ENCODE measurements around the gene PPARG. TPM values are rescaled to one million over a fixed set of nuclear protein-coding genes. Genes with fewer than 3 reads are reported as not detected.

PPARG gene
- total and polyA plus RNA-seq, 9 donors: 12.8 to 53.6 (median 32.4) TPM

- Histone ChIP-seq H3K4me3 (no peak overlapping the region), H3K36me3 (no peaks in the 10 kb centered on the region), H3K27ac (peak overlapping the region in 1 of 2 donors; percentile 21), H3K4me1 (ENCODE audit: insufficient read depth) (peaks cover 8% of the 10 kb centered on the region), H3K9me3 (no peaks in the 10 kb centered on the region), H3K27me3 (no peaks in the 10 kb centered on the region)
- WGBS, 3 donors: 71 to 88% (median 84%) methylated on average over 9 of the region's 9 CpGs
- intact Hi-C loops (cut with DNase I): no loop called here
- TF ChIP-seq POLR2A (IDR thresholded peaks at IDR 0.05) (no peak), CTCF (IDR thresholded peaks at IDR 0.05) (no peak), EP300 (IDR thresholded peaks at IDR 0.05) (no peak)
- peak in 1 of 5 donors; percentile 18 for DNase-seq
Measured at GRCh38 chr3:12292770-12293169, 3.9 kb downstream of the PPARG start.

- intact Hi-C loops (cut with DNase I): no loop called here
- Histone ChIP-seq H3K9me3 (no peaks in the 10 kb centered on the region), H3K4me3 (no peak overlapping the region), H3K27me3 (no peaks in the 10 kb centered on the region), H3K36me3 (no peaks in the 10 kb centered on the region), H3K4me1 (ENCODE audit: insufficient read depth) (peaks cover 8% of the 10 kb centered on the region), H3K27ac (no peak overlapping the region)
- DNase-seq: no peak
- TF ChIP-seq CTCF (IDR thresholded peaks at IDR 0.05): no peak
- TF ChIP-seq EP300 (IDR thresholded peaks at IDR 0.05): no peak
- TF ChIP-seq POLR2A (IDR thresholded peaks at IDR 0.05): no peak
- WGBS, 3 donors: 86 to 88% (median 87%) methylated on average over 6 of the region's 6 CpGs
Measured at GRCh38 chr3:12294885-12295580, 6.2 kb downstream of the PPARG start.

- no peak overlapping the region for H3K27ac ChIP-seq
- no peaks in the 10 kb centered on the region for H3K9me3 ChIP-seq
- WGBS, 3 donors: 91 to 96% (median 93%) methylated on average over 4 of the region's 4 CpGs
- intact Hi-C loops (cut with DNase I): no loop called here
- no peaks in the 10 kb centered on the region for H3K36me3 ChIP-seq
- peaks cover 10% of the 10 kb centered on the region for H3K4me1 ChIP-seq (ENCODE audit: insufficient read depth)
- no peak overlapping the region for H3K4me3 ChIP-seq
- DNase-seq: no peak
- no peaks in the 10 kb centered on the region for H3K27me3 ChIP-seq
- TF ChIP-seq POLR2A (IDR thresholded peaks at IDR 0.05) (no peak), CTCF (IDR thresholded peaks at IDR 0.05) (no peak), EP300 (IDR thresholded peaks at IDR 0.05) (no peak)
Measured at GRCh38 chr3:12296511-12296910, 7.6 kb downstream of the PPARG start.

- Histone ChIP-seq H3K4me1 (ENCODE audit: insufficient read depth) (peaks cover 6% of the 10 kb centered on the region), H3K9me3 (no peaks in the 10 kb centered on the region), H3K27ac (no peak overlapping the region), H3K27me3 (no peaks in the 10 kb centered on the region), H3K36me3 (no peaks in the 10 kb centered on the region), H3K4me3 (no peak overlapping the region)
- WGBS, 3 donors: 79 to 84% (median 82%) methylated on average over 8 of the region's 8 CpGs
- no peak for DNase-seq
- TF ChIP-seq POLR2A (IDR thresholded peaks at IDR 0.05) (no peak), EP300 (IDR thresholded peaks at IDR 0.05) (no peak), CTCF (IDR thresholded peaks at IDR 0.05) (no peak)
- intact Hi-C loops (cut with DNase I): no loop called here
Measured at GRCh38 chr3:12299026-12299425, 10.2 kb downstream of the PPARG start.
